ENCODE measurements around the gene LRP1.

Gene LRP1

DNA sequence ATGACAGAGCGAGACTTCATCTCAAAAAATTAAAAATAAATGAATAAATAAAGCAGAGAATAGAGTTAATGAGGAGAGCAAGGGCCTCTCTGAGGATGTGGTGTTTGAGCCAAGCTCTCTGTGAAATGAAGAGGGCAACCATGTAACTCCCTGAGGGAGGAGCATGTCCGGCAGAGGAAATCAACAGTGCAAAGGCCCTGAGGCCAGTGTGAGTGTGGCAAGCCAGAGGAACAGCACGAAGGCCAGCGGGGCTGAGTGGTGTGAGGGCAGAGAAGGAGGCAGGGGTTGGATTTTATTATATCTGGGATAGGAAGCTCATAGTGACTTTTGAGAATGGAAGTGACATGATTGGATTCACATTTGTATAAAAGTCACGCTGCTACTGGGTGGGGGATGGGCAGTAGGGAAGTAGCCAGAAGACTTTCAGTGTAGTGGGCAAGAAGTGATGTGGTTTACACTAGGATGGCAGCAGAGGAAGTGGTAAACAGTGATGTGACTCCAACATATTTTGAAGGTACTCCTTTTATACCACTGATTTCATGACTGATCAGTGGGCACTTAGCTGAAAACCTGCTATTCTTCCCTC is 29.4 kb downstream of the LRP1 start:
- no peak for DNase-seq

DNA sequence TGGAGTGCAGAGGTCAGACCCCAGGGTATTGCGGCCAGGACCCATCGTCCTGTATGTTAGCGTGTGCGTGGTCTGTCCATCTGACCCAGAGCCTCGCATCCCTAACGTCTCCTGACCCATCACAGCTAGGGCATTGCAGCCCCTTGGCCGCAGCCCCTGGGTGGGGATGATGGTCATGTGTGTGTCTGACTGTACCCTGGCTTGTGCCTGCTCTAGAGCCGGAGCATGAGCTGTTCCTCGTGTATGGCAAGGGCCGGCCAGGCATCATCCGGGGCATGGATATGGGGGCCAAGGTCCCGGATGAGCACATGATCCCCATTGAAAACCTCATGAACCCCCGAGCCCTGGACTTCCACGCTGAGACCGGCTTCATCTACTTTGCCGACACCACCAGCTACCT is 29.9 kb downstream of the LRP1 start:
- no peak for DNase-seq

DNA sequence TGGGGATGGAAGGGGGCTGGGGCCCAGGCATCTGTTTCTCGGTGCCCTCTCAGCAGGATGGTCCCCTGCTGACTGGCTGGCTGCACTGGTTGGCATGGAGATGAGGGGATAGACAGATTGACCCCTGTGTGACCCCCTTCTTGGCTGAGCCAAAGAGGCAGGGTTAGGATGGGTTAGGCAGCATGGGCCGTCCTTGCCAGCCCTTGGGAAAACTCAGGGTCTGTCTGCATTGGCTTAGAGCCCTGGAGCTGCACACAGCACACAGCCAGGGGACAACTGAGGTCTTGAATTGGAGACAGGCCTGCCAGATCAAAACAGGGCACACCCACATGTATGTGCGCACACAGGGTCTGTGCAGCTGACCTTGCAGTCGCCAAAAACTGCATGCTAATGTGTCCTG is 30.4 kb downstream of the LRP1 start:
- no peak for DNase-seq

DNA sequence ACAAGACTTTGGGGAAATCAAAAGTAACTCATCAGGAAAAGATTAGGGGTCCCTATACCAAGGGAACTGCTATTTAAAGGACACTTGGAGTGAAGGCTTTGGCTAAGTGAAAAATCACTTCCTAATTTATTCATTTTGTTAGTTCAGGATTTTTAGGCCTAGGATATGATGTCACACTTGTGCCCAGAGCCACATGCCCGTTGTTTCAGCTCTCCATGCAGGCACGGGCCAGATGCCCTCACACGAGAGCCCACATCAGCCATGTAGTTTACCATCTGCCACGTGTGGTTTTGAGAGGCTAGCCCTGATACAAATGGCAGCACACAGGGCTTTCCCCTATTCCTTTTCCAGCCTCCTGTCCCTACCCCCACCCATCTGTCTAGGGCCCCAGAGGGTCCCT is 31.0 kb downstream of the LRP1 start:
- no peak for DNase-seq

DNA sequence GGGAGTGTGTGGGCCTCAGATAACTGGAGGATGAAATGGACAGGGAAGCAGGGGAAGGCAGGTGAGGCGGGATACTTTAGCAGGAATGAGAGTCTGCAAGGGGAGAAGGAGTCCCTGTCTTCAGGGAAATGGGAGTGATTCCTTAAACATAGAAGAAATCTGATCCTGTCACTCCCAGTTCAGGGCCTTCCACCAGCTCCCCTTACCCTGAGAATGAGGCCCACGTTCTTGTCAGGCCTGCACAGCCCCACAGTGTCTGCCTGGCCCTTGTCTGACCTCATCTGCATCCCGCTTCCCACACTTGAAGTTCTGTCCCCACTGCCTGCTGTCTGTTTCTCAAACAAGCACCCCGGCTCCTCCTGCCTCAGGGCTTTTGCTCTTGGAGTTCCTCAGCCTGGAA is 31.8 kb downstream of the LRP1 start:
- DNase-seq: no peak

DNA sequence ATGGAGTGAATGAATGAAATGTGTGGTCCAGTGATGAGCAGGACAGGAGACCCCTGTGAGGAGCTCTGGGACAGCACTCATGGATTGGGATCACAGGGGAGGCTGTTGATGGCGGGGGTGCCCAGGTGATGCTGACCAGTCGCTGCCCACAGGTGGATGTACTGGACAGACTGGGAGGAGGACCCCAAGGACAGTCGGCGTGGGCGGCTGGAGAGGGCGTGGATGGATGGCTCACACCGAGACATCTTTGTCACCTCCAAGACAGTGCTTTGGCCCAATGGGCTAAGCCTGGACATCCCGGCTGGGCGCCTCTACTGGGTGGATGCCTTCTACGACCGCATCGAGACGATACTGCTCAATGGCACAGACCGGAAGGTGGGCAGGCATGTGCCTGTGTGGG is 32.5 kb downstream of the LRP1 start:
- no peak for DNase-seq

DNA sequence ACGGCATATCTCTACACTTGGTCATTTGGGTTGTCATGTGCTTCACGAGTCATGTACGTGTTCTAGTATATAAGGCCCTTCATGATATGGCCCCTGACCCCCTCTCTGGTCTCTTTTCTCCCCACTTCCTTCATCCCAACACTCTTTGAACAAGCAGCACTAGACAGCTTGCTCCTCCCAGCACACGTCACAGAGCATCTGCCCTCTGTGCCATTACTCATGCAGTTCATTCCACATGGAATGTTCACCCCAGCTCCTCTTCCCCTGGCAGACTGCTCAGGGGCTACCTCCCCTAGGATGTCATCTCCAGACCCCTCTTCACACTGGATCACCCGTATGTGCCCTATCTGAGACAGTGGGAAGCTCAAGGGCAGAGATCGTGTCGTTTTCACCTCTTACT is 33.2 kb downstream of the LRP1 start:
- DNase-seq: no peak

DNA sequence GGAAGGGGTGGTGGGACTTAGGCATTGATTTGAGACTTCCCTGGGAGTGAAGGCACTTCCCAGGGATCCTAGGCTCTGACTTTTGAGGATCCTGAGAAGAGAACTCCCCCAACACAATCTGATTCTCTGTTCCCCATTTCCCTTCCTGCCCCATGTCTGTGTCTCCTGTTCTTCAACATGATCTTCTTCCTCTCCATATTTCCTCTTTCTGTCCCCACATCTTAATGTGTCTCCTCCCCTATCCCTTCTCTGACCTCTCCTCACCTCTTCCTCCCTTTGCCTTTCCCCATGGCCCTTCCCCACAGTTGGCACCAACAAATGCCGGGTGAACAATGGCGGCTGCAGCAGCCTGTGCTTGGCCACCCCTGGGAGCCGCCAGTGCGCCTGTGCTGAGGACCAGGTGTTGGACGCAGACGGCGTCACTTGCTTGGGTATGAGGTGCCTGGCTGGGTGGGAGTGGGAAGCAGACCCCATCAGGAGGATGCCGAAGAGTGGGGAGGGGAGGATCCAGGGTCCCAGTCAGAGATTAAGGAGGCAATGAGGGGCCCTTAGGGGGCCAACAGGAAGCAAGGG is 34.4 kb downstream of the LRP1 start:
- no peak for DNase-seq

DNA sequence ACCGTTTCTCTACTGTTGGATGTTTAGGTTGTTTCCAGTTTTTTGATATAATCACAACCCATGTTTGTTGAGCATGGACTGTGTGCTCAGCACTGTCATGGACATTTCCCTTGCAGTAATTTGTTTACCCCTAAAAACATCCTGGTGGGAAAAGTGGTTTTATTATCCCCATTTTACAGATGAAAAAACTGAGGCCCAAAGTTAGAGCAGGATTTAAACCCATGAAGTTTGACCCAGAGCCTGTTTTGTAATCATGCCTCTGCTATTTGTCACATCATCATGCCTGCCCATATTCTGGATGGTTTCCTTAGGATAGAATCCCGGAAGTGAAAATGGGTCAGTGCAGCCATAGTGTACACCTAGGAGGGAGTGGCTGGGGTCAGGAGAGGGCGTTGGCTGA is 36.2 kb downstream of the LRP1 start:
- no peak for DNase-seq

DNA sequence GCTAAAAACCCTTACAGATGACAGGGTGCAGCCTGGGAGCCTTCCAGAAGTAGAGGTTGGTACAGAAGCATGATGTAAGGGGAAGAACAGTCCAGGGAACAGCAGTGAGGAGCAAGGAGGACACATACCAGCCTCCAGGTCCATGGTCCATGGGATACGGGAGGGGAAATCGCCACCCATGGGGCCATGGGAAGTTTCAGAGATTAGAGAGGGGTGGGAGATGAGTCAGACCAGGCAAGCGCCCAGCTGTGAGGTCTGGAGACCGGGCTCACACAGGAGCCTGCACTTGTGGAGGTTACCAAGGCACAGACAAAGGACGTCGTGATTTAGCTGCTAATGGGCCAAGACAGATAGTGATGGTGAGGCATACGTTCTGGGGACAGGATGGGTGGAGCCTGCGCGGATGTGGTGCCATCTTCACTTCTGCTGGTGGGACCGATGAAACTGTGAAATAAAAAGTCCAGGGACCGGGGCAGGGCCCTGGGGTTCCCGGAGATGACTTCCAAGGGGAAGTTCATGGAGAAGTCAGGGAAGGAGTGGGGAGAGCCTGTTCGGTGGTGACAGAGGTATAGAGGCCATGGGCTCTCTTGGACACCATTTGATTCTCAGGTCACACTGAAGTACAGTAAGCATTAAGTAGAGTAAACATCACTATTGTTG is 36.8 kb downstream of the LRP1 start:
- DNase-seq: no peak

DNA sequence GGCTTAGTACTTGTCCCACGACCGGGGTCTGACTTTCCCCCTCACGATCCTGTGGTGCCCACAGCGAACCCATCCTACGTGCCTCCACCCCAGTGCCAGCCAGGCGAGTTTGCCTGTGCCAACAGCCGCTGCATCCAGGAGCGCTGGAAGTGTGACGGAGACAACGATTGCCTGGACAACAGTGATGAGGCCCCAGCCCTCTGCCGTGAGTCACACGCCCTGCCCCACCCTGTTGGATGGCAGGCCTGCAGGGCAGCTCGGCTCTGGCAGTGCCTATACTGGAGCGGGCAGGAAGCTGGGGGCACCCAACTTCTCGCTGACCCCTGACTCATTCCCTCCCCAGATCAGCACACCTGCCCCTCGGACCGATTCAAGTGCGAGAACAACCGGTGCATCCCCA is 37.5 kb downstream of the LRP1 start:
- DNase-seq: no peak

DNA sequence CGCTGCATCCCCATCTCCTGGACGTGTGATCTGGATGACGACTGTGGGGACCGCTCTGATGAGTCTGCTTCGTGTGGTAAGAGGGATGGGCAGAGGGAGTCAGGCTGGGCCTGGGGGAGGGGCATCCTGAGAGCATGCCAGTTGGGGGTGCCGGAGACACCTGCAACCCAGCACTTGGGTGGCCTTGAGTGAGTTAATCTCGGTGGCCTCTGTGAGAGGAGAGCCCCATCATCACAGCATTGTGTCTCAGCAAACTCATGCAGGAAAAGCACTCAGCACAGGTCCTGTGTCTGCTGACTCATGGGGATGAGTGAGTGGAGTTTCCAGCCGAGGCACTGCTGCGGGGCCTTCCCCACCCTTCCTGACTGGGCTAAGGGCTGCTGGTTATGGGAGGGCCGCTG is 38.7 kb downstream of the LRP1 start:
- DNase-seq: no peak

DNA sequence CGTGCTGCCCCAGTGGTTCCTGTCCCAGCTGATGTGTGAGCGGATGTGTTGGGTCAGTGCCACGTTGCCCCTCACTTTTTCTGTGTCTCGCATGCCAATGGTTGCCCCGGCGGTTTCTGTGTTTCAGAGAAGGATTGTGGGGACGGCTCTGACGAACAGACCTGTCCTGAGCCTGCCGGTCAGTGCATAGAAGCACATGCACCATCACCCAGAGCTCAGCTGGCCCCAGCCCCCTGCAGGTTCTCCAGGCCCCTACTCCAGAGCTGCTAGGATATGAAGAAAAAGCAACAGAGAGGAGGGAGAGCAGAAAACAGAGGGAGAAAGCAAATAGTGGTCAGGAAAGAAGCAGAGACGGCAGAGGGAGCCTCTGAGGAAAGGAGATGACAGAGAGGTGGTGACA is 39.8 kb downstream of the LRP1 start:
- no peak for DNase-seq

DNA sequence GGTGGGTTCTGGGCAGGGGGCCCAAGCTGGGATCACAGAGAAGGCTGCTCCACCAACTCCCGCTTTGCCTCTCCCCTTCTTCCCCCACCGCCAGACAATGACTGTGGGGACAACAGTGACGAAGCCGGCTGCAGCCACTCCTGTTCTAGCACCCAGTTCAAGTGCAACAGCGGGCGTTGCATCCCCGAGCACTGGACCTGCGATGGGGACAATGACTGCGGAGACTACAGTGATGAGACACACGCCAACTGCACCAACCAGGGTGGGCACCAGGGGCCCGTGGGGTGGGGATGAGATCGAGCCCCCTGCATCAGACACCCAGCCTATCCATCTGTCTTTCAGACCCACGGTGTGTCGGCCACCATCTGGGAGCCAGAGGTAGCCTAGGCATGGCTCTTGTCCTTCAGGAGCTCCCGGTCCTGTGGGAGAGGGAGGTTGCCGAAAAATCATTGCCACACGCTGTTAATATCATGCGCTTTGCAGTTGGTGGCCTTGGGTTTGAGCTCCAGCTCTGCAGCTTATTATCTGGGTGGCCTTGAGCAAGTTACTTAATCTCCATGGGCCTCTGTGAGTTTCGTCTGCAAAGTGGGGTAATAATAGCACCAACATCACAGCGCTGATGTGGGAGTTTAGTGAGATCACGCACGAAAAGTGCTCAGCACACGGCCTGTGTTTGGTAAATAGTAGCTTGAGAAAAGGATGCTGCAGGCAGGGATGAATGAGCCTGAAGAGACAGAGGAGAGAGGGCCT is 40.9 kb downstream of the LRP1 start:
- DNase-seq: no peak

DNA sequence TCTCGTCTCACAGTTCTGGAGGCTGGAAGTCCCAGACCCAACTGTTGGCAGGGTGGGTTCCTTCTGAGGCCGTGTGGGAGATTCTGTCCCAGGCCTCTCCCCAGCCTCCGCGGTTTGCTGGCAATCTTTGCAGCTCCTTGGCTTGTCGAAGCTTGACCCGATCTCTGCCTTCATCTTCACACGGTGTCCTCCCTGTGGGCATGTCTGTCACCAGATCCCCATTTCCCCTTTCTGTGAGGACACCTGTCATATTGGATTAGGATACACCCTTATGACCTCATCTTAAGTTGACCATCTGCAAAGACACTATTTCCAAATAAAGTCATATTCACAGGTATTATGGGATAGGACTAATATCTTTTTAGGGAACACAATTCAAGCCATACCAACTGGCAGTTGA is 41.7 kb downstream of the LRP1 start:
- DNase-seq: no peak

DNA sequence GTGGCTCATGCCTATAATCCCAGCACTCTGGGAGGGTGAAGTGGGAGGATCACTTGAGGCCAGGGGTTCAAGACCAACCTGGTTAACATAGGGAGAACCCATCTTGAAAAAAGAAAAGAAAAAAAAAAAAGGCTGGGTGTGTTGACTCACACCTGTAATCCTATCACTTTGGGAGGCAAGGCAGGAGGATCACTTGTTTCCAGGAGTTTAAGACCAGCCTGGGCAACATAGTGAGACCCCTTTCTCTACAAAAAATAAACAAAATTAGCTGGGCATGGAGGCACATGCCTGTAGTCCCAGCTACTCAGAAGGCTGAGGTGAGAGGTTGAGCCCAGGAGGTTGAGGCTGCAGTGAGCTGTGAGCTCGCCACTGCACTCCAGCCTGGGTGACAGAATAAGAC is 42.1 kb downstream of the LRP1 start:
- DNase-seq: no peak

DNA sequence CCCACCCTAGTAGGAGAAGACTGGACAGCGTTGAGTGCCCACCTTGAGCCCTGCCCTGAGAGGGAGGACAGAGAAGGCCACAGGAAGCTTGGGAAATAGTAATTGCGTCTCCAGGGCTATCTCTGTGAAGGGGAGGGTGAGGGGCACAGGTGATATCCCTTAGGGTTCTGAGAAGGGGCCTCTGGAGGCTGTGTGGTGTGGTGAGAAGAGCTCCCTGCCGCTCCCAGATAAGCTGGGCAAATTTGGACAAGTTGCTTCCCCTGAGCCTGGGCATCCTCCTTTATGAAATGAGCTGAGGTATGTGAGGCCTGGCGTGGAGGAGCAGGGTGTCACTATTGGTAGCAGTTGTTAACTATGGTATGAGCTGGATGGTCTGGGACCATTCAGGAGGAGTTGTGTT is 42.6 kb downstream of the LRP1 start:
- no peak for DNase-seq

DNA sequence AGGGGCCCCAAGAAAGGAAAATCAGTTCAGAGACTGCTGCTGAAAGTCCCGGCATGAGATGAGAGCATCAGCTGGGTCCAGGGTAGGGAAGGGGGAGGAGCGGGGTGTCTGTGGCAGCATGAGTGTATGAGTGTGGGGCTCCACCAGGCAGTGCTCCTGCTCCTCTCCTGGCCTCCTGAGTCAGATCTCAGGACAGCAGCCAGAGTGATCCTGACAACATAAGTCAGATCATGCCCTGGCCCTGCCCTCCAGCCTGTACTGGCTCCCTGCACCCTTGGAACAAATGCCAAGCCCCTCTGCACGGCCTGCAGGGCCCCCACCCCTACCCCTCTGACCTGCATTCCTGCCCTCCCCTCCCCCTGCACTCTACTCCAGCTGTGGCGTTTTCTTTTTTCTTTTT is 43.4 kb downstream of the LRP1 start:
- no peak for DNase-seq

DNA sequence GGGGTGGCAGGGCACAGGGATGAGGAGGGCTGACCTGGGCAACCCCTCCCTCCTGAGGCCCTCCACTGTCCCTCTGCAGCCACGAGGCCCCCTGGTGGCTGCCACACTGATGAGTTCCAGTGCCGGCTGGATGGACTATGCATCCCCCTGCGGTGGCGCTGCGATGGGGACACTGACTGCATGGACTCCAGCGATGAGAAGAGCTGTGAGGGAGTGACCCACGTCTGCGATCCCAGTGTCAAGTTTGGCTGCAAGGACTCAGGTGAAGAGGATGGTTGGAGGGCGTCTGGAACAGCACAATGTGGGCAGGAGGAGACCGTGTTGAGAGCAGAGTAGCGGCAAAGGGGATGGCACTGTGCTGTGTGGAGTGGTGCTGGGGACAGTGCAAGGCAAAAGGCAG is 44.8 kb downstream of the LRP1 start:
- DNase-seq: no peak

DNA sequence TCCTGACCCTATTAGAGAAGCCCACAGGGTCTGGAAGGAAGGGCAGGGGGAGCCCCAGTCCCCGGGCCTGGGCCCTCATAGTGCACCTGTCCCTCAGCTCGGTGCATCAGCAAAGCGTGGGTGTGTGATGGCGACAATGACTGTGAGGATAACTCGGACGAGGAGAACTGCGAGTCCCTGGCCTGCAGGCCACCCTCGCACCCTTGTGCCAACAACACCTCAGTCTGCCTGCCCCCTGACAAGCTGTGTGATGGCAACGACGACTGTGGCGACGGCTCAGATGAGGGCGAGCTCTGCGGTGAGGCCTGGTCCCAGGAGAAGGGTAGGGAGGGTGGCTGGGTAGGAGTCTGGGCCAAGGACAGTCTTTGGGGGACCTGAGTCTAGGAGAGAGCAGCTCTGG is 45.4 kb downstream of the LRP1 start:
- no peak for DNase-seq

DNA sequence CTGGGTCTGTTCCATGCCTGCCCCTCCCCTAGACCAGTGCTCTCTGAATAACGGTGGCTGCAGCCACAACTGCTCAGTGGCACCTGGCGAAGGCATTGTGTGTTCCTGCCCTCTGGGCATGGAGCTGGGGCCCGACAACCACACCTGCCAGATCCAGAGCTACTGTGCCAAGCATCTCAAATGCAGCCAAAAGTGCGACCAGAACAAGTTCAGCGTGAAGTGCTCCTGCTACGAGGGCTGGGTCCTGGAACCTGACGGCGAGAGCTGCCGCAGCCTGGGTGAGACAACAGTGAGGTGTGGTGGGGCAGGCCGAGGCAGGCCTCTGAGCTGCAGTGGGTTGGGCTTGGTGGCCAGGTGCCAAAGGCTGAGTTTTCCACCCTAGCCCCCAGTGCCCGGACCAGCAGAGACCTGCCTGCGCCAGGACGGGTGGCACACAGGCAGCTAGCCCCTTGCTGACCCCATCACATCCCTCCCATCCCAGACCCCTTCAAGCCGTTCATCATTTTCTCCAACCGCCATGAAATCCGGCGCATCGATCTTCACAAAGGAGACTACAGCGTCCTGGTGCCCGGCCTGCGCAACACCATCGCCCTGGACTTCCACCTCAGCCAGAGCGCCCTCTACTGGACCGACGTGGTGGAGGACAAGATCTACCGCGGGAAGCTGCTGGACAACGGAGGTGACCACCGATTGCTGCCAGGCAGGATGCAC is 47.3 kb downstream of the LRP1 start:
- DNase-seq: peak; percentile 76

DNA sequence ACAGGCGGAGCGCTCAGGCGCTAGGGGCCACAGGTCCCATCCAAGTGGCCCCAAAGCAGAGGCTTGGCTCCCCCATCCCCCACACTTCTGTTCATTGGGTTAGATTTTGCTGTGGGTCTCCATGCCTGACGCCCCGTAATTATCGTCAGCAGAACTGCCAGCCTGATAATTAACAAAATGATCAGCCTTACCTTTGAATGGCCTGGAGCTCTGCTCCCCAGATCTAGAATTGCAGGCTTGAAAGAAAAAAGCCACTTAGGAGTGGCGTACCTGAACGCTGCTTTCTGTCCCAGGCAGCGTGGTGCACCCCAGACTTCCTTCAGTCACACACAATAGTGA is 47.8 kb downstream of the LRP1 start:
- no peak for DNase-seq

DNA sequence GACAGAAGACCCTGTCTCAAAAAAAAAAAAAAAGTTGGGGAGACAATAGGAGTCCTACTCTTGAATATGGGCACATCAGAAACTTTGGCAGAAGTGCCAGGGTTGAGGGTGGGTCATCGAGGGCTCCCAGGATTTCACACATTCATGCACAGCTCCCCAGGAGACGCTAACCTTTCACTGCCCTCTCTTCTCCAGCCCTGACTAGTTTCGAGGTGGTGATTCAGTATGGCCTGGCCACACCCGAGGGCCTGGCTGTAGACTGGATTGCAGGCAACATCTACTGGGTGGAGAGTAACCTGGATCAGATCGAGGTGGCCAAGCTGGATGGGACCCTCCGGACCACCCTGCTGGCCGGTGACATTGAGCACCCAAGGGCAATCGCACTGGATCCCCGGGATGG is 48.6 kb downstream of the LRP1 start:
- DNase-seq: no peak

DNA sequence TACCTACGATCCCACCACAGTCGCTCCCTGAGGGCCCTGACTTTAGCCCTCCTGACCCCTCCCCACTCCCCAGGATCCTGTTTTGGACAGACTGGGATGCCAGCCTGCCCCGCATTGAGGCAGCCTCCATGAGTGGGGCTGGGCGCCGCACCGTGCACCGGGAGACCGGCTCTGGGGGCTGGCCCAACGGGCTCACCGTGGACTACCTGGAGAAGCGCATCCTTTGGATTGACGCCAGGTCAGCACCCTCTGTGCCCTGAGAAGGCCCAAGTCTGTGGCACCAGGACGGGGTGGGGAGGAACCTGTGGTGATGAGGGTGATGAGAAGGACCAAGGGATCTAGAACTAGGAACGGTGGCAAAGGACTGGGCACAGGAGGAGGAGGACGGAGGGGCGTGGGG is 49.1 kb downstream of the LRP1 start:
- no peak for DNase-seq

Measured in DMS79 treated with DMSO at 0.1 percent for 48 hours (cell line).